SU-DHL-6 (cell line): ENCODE results near the gene ZNF335.

Source experiments
- H2AFZ ChIP-seq: fragments of 200-600 bp; sonication (generic); 2 replicates; pipeline ENCODE4 v1.6.1; 2014; ENCODE audit warnings: low read depth, mild to moderate bottlenecking, moderate library complexity, mixed read lengths, antibody characterized with exemption, low read length; ENCODE audit not compliant: severe bottlenecking
- H3F3A ChIP-seq: fragments of 200-600 bp; shearing (Covaris generic); 2 replicates; pipeline ENCODE4 v1.6.0; 2016; ENCODE audit warnings: antibody characterized with exemption, mild to moderate bottlenecking; ENCODE audit not compliant: insufficient read depth
- H3K27ac ChIP-seq: fragments of 200-600 bp; sonication (generic); 2 replicates; pipeline ENCODE4 v1.5.1; 2016; ENCODE audit warnings: low read depth, mild to moderate bottlenecking, low read length, moderate library complexity, mixed read lengths
- H3K27me3 ChIP-seq: fragments of 200-600 bp; sonication (generic), shearing (Covaris generic); 2 replicates; pipeline ENCODE4 v1.6.0; 2014; ENCODE audit warnings: mild to moderate bottlenecking, low read length
- H3K36me3 ChIP-seq: fragments of 200-600 bp; sonication (generic); 2 replicates; pipeline ENCODE4 v1.6.1; 2014; ENCODE audit warnings: mild to moderate bottlenecking, low read length, mixed read lengths
- H3K4me2 ChIP-seq: fragments of 300-600, 200-600 bp; shearing (Covaris generic), sonication (generic); 2 replicates; pipeline ENCODE4 v1.6.0; 2014; ENCODE audit warnings: low read length, low read depth, mild to moderate bottlenecking; ENCODE audit not compliant: poor library complexity, severe bottlenecking
- H3K4me3 ChIP-seq: fragments of 200-600 bp; sonication (generic); 2 replicates; pipeline ENCODE4 v1.5.1; 2014; ENCODE audit warnings: antibody characterized with exemption, low read length, mild to moderate bottlenecking, mixed read lengths; ENCODE audit not compliant: insufficient read depth, poor library complexity, severe bottlenecking
- H3K79me2 ChIP-seq: fragments of 200-600 bp; sonication (generic); 2 replicates; pipeline ENCODE4 v1.6.1; 2014; ENCODE audit warnings: mild to moderate bottlenecking, low read length, moderate library complexity; ENCODE audit not compliant: insufficient read depth
- H3K9ac ChIP-seq: fragments of 200-600 bp; sonication (generic); 2 replicates; pipeline ENCODE4 v1.7.0; 2014; ENCODE audit warnings: mild to moderate bottlenecking, low read length
- H3K9me2 ChIP-seq: fragments of 200-600 bp; sonication (generic); replicated peaks from 2 replicates; pipeline ENCODE4 v1.6.1; 2014; ENCODE audit warnings: low read length; ENCODE audit not compliant: insufficient read depth
- H3K9me3 ChIP-seq: fragments of 200-600 bp; sonication (generic); 2 replicates; pipeline ENCODE4 v1.6.1; 2014; ENCODE audit warnings: low read length, mixed read lengths; ENCODE audit not compliant: insufficient read depth
- H4K20me1 ChIP-seq: fragments of 200-600 bp; sonication (generic); 2 replicates; pipeline ENCODE4 v1.6.1; 2014; ENCODE audit warnings: low read depth, mild to moderate bottlenecking, antibody characterized with exemption, low read length, moderate library complexity, mixed read lengths
- CTCF ChIP-seq: fragments of 200-600 bp; sonication (generic); IDR thresholded peaks from one replicate; pipeline ENCODE4 v1.5.1; 2017; ENCODE audit warnings: antibody characterized with exemption, mild to moderate bottlenecking, low read length, moderate library complexity; ENCODE audit not compliant: insufficient read depth, poor library complexity, severe bottlenecking
- EZH2phosphoT487 ChIP-seq: fragments of 200-600 bp; sonication (generic), shearing (Covaris generic); conservative IDR thresholded peaks from 2 replicates; pipeline ENCODE4 v1.6.1; 2018; ENCODE audit warnings: mild to moderate bottlenecking, antibody characterized with exemption, low read length, moderate library complexity, mixed read lengths

The ZNF335 gene

GRCh38 chr20:45943613-45944012, 28.4 kb downstream of the ZNF335 start:
- no peaks in the 10 kb centered on the region for H3K9me3 ChIP-seq
- no peaks in the 10 kb centered on the region for H3K27me3 ChIP-seq
- H4K20me1 ChIP-seq: no peaks in the 10 kb centered on the region
- H3K79me2 ChIP-seq: no peaks in the 10 kb centered on the region
- H3K36me3 ChIP-seq: peaks cover 7% of the 10 kb centered on the region; the same call in 1 of the 2 replicates
- H3K4me2 ChIP-seq: no peak overlapping the region
- H2AFZ ChIP-seq: no peak overlapping the region
- H3F3A ChIP-seq: no peaks in the 10 kb centered on the region
- no peaks in the 10 kb centered on the region for H3K9me2 ChIP-seq
- H3K27ac ChIP-seq: no peak overlapping the region
- no peak overlapping the region for H3K9ac ChIP-seq
- TF ChIP-seq CTCF (no peak), EZH2phosphoT487 (no peak)
- no peak overlapping the region for H3K4me3 ChIP-seq

DNA sequence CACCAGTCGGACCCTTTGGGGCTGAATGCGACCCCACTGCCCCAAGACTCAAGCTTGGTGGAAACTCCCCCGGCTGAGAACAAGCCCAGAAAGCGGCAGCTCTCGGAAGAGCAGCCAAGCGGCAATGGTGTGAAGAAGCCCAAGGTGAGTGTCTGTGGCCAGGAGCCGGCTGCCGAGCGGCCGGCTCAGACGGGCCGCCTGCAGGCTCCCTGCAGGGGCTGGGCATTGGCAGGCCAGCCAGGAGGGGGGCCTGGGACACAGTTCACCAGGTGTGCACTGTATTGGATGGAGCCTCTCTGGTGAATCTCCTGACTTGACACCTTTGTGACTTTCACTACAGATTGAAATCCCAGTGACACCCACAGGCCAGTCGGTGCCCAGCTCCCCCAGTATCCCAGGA, 31.5 kb downstream of the ZNF335 start:
- H3K36me3 ChIP-seq: peaks cover 16% of the 10 kb centered on the region
- TF ChIP-seq CTCF (no peak), EZH2phosphoT487 (no peak)
- H4K20me1 ChIP-seq: no peaks in the 10 kb centered on the region

DNA sequence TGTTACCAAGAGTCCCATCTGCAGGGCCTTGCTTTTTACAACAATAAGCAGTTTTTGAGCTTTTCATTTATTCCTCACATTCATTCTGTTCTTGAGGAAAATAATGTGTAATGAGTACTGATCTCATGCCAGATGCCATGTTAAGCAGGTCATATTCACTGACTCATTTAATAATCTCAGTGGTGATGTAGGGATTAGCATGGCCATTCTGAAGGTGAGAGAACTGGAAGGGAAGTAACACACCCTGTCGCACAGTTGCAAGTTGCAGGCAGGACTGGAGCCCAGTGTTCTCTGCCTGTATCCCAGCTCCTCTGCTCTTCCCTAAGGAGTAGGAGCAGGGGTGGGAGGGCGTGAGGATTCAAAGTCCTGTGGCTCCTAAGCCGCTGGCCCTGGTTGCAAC, 31.9 kb downstream of the ZNF335 start:
- Histone ChIP-seq H3K36me3 (peaks cover 16% of the 10 kb centered on the region), H4K20me1 (no peaks in the 10 kb centered on the region), H3K9me2 (no peaks in the 10 kb centered on the region), H3F3A (no peaks in the 10 kb centered on the region), H3K4me2 (no peak overlapping the region), H3K9me3 (no peaks in the 10 kb centered on the region), H3K79me2 (peaks cover 27% of the 10 kb centered on the region), H3K27ac (no peak overlapping the region), H3K4me3 (no peak overlapping the region), H3K9ac (no peak overlapping the region), H3K27me3 (no peaks in the 10 kb centered on the region), H2AFZ (no peak overlapping the region)
- no peak for TF ChIP-seq EZH2phosphoT487
- TF ChIP-seq CTCF: no peak

More for the DNA sequence above, 31.5 kb downstream of the ZNF335 start:
- no peaks in the 10 kb centered on the region for H3K9me3 ChIP-seq
- H3K9me2 ChIP-seq: no peaks in the 10 kb centered on the region
- H3K4me2 ChIP-seq: no peak overlapping the region
- H3K27me3 ChIP-seq: no peaks in the 10 kb centered on the region
- peaks cover 25% of the 10 kb centered on the region for H3K79me2 ChIP-seq
- H3K9ac ChIP-seq: no peak overlapping the region
- H2AFZ ChIP-seq: no peak overlapping the region
- H3F3A ChIP-seq: no peaks in the 10 kb centered on the region
- H3K4me3 ChIP-seq: no peak overlapping the region
- H3K27ac ChIP-seq: no peak overlapping the region
